Measurements from ENCODE around the gene MAPKAPK3.

MAPKAPK3 gene

GRCh38 chr3:50630394-50630793, 13.4 kb downstream of the MAPKAPK3 start:
- no peak for DNase-seq

DNA sequence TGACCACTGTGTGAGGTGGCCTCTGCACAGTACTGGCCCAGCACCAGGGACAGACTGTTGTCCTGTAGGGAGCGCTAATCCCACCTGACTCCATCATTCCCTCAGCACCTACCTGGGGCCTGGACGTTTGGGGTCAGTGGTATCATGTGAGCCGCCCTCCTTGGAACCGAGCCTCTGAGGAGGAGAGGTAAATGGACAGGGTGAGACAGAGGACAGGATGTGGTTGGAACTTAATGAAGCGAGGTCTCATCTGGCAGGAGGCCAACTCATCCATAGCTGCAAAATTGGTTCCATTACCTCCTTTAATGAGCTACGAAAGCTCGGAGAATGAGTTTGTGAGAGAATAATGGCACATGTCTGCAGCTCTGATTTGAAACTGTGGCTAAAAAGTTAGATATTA, 13.9 kb downstream of the MAPKAPK3 start:
- DNase-seq, result no peak

DNA sequence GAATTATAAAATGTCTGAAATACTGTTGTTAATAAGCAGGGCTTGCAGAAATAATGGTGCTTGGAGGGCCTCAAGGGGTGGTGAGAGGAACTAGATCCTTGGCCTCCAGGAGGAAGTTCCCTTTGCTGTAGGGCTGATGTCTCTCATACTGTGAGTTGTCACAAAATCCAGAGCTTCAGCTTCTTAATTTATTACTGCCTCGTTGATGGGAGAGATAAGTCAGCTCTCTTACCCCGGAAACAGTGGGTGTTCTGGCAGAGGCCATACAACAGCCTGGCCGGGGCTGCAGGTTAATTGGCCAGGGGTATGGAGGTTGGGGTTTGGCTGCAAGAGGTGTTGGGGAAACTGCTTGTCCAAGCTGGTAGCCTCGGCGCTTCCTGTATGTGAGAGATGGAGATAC, 15.5 kb downstream of the MAPKAPK3 start:
- DNase-seq, result peak; percentile 86

GRCh38 chr3:50633230-50633790, 16.4 kb downstream of the MAPKAPK3 start:
- no peak for DNase-seq

DNA sequence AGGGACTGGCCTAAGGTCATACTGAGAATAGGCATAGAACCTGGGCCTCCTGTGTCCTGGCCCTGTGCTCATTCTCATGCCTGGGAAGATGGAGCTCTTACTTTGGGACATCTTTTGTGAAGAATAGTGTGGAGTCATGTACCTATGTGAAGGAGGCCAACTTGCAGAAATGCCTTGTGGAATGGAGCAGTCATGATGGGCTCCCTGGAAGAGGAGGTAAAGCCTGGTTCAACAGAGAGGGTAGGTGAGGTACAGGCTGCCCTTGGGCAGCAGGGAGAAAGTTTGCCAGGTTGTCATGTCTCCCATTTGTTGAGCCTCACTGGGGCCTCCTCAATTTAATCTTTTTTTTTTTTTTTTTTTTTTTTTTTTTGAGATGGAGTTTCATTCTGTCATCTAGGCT, 18.1 kb downstream of the MAPKAPK3 start:
- no peak for DNase-seq

DNA sequence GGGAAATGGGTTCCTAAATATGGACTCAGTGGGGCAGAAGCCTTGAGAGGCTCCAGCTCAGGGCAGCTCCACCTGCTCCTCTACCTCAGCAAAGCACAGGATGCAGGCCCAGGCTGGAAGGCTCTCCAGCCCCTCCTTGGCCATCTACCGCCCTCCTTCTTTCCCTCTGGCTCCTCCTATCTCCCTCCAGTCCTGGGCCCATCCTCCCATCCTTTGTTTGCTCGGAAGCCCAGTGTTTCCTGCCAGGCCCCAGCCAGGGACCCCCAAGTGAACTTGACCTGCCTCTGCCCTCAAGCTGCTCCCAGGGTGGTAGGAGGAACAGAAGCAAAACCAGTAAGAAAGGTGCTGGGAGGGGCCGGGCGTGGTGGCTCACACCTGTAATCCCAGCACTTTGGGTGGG, 20.1 kb downstream of the MAPKAPK3 start:
- DNase-seq, result no peak

DNA sequence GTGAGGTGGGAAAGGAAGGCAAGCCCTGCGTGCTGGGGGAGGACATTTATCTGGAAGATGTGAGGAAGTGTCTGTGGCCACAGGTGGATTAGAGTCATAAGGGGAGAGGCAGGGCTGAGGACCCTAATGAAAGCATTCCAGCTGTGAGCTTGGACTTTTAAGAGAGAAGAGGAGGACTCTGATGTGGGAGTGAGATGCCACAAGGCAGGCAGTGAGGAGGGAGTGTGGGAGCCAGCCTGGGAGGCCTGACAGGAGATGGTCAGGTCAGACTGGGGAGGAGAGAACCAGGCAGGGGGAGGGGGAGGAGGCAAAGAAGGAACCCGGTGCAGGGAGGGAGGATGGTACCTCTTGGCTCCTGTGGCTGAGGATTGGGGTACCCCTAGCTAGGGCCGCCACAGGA, 21.0 kb downstream of the MAPKAPK3 start:
- DNase-seq, result no peak

GRCh38 chr3:50639055-50639494, 22.1 kb downstream of the MAPKAPK3 start:
- no peak for DNase-seq

DNA sequence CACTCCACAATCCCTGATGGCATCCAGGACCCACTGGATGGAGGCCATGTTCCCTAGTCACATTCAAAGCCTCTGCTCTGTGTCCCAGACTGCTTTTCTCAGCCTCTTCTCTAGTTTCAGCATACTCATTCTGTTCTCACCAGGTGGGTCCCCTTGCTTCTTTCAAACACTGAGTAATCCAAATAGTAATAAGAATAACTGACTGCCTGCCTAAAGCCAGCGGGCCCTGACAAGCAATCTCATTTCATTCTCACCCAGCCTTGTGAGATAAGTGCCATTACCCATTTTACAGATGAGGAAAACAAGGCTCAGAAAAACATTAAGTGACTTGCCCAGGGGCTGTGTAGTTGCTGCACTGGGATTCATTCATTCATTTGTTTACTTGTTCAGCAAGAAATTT, 25.4 kb downstream of the MAPKAPK3 start:
- no peak for DNase-seq

- no peak for DNase-seq
Measured at GRCh38 chr3:50644561-50644960, 27.6 kb downstream of the MAPKAPK3 start.

- DNase-seq, result no peak
Measured at GRCh38 chr3:50645378-50645777, 28.4 kb downstream of the MAPKAPK3 start.

- DNase-seq, result no peak
Measured at GRCh38 chr3:50648313-50648712, 31.4 kb downstream of the MAPKAPK3 start.

DNA sequence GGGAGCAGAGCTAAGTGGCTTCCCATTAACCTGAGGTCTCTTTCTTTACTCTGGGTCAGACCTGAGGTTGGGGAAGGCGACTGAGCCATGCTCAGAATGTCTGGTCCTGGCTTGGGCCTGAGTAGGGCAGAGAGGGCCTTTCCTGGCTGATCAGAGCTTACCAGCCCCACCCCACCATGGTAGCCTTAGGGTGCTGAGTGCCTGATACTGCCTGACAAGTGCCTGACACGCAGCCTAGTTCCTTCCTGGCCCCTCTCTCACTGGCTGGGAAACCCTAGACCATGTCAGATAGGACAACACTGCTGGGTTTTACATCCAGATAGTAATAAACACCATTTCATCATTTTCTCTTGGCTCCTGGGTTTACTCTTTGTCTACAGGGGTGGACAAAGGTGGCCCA, 32.0 kb downstream of the MAPKAPK3 start:
- no peak for DNase-seq

DNA sequence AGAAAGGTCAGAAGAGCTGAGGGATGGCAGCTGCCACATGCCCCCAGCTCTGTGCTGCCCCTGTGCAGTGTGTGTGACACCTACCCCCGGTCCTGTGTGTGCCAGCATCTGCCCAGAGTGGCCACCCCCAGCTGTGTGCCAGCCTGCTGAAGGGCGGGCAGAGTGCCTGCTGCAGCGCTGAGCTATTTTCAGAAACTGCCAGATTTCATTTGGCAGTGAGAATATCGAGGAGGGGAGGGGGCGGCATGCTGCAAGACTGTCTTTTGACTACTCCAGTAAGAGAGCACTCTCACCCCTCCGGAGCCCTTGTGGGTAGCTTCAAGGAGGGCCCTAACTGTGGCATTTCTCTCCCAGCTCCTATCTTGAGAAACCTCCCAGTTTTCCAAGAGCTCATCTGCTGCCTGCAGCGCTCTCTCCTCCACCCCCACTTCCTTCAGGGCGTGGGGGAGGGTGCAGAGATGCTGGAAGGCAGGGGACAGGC, 32.5 kb downstream of the MAPKAPK3 start:
- no peak for DNase-seq

DNA sequence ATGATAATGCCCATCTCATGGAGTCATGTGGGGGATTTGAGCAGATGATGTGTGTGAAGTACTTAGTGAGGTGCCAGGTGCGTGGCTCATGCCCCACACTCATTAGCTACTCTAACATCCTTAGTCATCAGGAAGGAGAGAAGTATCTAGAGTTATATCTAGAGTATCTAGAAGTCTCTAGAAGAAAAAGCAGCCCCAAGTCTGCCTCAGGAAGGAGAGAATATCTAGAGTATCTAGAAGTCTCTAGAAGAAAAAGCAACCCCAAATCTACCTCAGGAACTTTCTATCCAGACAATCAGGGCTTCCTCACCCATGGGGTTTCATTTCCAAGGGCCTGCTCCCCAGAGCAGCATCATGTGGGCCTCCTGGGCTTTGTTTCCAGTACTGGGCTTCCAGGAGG, 33.1 kb downstream of the MAPKAPK3 start:
- DNase-seq, result no peak

- DNase-seq, result no peak
Measured at GRCh38 chr3:50651445-50651844, 34.5 kb downstream of the MAPKAPK3 start.

DNA sequence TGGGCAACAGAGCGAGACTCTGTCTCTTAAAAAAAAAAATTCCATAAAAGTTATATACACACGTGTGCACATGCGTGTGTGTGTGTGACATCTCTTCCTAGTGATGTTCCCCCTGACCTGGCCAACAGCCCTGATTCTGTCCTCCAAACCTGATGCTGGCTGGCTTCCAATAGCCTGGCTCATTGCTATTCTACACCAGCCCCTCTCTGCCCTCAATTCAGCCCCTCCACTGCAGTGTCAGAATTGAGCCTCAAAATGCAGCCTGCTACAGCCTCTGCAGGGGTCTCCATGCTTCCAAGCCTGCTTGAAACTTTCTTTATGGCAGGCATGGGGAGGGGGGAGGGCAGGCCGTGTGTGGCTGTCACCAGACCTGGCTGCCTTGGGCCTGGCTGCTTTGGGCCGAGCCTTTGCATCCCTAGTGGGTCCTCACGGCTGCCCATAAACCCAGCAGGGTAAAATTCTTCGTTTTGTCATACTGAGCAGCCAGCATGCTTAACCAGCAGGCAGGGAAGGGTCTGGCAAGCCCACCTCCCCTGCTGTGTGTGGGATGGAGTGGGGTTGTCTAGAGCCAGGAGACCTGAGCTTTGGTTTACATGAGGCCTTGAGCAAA, 35.1 kb downstream of the MAPKAPK3 start:
- DNase-seq, result no peak

GRCh38 chr3:50652709-50653108, 35.8 kb downstream of the MAPKAPK3 start:
- DNase-seq, result peak; percentile 76

- DNase-seq, result no peak
Measured at GRCh38 chr3:50653937-50654595, 37.1 kb downstream of the MAPKAPK3 start.

DNA sequence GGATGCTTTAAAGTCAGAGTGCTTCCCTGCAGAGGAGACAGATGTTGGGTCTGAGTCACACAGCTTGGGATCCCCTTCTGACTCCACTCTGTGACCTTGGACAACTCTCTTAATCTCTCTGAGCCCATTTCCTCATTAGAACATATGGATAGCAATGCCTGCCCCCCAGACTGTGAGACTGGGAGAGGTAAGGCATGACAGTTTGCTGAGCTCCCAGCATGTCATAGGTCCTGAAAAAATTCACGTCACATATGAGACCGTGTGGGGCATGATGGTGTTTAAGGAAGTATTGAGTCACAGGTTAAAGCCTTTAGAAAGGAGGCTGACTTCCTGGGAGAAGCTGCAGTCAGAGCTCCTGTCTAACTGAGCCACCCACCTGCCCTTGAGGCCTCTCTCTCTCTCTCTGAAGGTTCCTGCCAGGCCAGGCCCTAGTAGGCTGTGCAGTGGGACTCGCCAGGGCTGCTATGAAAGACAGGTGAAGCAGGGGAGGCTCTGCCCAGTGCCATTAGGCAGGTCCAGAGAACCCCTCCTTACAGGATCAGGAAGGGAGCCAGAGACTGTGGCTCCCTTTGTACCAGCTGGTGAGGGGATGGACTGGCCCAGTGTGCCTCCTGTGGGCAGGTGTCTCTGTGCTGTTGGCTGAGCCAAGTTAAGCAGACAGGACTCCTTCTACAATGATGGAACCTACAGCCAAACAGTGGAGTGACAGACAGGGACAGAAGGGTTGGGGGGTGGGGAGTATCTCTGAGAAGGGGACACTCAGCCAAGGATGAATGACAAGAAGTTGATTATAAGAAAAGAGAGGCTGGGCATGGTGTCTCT, 38.3 kb downstream of the MAPKAPK3 start:
- DNase-seq, result no peak

GRCh38 chr3:50656417-50657195, 39.7 kb downstream of the MAPKAPK3 start:
- no peak for DNase-seq

GRCh38 chr3:50657407-50657806, 40.5 kb downstream of the MAPKAPK3 start:
- no peak for DNase-seq

- no peak for DNase-seq
Measured at GRCh38 chr3:50657816-50658215, 40.9 kb downstream of the MAPKAPK3 start.
